ENCODE measurements around the gene FBXO22.
A peak's percentile ranks its signal among the peaks of the same experiment; 100 is the strongest.

The FBXO22 gene

DNA sequence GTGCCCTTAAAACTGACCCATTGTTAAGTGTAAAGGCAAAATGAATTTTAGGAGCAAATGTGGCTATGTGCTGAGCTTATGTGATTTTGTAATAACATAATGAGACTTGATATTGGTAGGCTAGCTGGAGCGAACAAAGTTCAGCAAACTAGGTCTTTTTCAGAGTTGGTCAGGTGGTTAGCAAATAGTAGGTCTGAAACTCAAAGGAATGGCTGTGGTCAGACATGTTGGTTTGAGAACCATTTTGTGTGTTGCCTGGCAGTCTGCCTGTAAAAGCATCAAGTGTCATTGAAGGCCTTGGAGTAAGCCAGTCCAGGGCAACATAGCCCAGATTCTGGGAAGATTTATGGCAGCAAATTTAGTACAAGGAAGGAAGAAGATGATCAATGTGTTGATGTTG is 16.4 kb downstream of the FBXO22 start:
- TF ChIP-seq RAD21 (IDR thresholded peaks at IDR 0.05; ENCODE audit: low read depth) (no peak), YY1 (IDR thresholded peaks at IDR 0.05; ENCODE audit: low read depth) (no peak), CREB1 (IDR thresholded peaks at IDR 0.05; ENCODE audit: low read depth) (no peak), EGR1 (IDR thresholded peaks at IDR 0.05) (no peak), EP300 (IDR thresholded peaks at IDR 0.05; ENCODE audit: borderline replicate concordance) (no peak), NFIC (IDR thresholded peaks at IDR 0.05) (no peak), FOXM1 (IDR thresholded peaks at IDR 0.05; ENCODE audit: borderline replicate concordance, low read depth) (no peak), TAF1 (IDR thresholded peaks at IDR 0.05; ENCODE audit: low read depth) (no peak), ZBTB7A (IDR thresholded peaks at IDR 0.05; ENCODE audit: low read depth) (no peak), TEAD4 (IDR thresholded peaks at IDR 0.05) (no peak), TCF12 (IDR thresholded peaks at IDR 0.05; ENCODE audit: low read depth) (no peak)
- TF ChIP-seq, protein P1, sequence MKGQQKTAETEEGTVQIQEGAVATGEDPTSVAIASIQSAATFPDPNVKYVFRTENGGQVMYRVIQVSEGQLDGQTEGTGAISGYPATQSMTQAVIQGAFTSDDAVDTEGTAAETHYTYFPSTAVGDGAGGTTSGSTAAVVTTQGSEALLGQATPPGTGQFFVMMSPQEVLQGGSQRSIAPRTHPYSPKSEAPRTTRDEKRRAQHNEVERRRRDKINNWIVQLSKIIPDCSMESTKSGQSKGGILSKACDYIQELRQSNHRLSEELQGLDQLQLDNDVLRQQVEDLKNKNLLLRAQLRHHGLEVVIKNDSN (IDR thresholded peaks at IDR 0.05) = no peak
- TF ChIP-seq, protein P2, sequence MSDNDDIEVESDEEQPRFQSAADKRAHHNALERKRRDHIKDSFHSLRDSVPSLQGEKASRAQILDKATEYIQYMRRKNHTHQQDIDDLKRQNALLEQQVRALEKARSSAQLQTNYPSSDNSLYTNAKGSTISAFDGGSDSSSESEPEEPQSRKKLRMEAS (IDR thresholded peaks at IDR 0.05) = no peak
- TF ChIP-seq, protein P3, sequence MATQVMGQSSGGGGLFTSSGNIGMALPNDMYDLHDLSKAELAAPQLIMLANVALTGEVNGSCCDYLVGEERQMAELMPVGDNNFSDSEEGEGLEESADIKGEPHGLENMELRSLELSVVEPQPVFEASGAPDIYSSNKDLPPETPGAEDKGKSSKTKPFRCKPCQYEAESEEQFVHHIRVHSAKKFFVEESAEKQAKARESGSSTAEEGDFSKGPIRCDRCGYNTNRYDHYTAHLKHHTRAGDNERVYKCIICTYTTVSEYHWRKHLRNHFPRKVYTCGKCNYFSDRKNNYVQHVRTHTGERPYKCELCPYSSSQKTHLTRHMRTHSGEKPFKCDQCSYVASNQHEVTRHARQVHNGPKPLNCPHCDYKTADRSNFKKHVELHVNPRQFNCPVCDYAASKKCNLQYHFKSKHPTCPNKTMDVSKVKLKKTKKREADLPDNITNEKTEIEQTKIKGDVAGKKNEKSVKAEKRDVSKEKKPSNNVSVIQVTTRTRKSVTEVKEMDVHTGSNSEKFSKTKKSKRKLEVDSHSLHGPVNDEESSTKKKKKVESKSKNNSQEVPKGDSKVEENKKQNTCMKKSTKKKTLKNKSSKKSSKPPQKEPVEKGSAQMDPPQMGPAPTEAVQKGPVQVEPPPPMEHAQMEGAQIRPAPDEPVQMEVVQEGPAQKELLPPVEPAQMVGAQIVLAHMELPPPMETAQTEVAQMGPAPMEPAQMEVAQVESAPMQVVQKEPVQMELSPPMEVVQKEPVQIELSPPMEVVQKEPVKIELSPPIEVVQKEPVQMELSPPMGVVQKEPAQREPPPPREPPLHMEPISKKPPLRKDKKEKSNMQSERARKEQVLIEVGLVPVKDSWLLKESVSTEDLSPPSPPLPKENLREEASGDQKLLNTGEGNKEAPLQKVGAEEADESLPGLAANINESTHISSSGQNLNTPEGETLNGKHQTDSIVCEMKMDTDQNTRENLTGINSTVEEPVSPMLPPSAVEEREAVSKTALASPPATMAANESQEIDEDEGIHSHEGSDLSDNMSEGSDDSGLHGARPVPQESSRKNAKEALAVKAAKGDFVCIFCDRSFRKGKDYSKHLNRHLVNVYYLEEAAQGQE (IDR thresholded peaks at IDR 0.05; ENCODE audit: low read depth) = no peak

DNA sequence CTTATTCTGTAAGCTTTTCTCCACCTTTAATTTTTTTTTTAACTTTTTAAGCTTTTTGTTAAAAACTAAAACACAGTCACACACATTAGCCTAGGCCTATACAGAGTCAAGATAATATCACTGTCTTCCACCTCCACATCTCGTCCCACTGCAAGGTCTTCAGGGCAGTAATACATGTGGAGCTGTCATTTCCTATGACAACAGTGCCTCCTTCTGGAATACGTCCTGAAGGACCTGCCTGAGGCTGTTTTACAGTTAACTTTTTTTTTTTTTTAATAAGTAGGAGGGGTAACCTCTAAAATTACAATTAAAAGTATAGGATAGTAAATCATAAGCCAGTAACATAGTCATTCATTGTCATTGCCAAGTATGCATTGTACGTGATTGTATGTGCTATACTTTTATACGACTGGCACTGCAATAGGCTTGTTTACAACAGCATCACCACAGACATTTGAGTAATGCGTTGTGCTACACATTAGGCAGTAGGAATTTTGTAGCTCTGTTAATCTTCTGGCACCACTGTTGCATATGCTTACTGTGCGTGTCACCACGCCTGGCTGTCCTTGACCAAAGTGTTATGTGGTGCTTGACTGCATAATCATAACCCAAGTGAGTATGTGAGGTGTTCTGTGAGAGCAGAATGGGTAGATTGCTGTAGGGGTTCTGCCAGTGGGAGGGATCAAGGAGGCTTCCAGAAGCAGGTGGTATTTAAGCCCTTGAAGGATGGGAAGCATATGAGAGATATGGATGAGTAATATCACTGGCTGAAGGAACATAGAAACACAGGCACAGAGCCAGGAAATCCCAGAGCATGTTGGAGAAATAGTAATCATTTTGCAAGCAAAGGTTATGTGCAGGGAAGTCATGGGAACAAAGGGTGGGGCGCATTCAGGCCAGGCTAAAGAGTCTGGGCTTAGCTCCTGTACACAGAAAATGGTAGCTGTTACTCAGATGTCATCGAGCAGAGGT is 18.3 kb downstream of the FBXO22 start:
- TF ChIP-seq RAD21 (IDR thresholded peaks at IDR 0.05; ENCODE audit: low read depth) = peak; percentile 67
- TF ChIP-seq ZBTB7A (IDR thresholded peaks at IDR 0.05; ENCODE audit: low read depth) = no peak
- TF ChIP-seq EGR1 (IDR thresholded peaks at IDR 0.05) = no peak
- no peak for TF ChIP-seq TEAD4 (IDR thresholded peaks at IDR 0.05)
- TF ChIP-seq, protein P2 (IDR thresholded peaks at IDR 0.05) = no peak
- TF ChIP-seq, protein P1 (IDR thresholded peaks at IDR 0.05) = no peak

DNA sequence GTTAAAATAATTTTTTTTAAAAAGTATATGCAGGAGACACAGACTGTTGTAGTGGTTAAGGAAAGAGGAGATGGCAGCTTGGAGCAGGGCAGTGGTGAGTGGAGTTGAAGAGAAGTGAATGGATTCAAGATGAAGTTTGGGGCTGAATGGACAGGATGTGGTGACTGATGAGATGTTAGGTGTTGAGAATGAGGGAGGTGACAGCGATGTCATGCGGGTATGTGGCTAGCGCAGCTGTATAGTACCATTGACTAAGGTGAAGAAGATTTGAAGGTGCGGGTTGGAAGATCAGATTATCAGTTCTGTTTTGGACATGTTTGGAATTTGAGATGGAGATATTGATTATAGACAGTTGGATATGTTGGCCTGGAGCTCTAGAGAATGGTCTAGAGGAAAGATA is 20.1 kb downstream of the FBXO22 start:
- TF ChIP-seq YY1 (IDR thresholded peaks at IDR 0.05; ENCODE audit: low read depth) = no peak
- TF ChIP-seq ZBTB7A (IDR thresholded peaks at IDR 0.05; ENCODE audit: low read depth) = no peak

DNA sequence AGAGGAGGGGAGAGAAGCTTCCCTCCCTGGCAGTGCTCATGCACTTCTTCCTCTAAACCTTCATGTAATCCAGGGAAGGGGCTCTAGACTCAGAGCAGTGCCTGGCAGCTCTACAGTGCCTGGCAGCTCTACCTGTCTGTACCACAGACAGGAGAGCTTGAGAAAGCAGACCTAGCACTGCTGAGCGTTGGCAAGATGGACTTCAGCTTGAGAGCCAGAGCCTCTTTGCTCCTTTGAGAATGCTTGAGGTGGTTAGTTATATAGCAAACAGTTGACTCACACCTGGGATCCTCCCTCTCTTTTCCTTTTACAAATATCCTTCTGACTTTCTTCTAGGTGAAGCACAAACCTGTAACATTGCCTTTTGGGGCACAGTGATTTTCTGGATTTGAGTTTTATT is 20.9 kb downstream of the FBXO22 start:
- TF ChIP-seq NFIC (IDR thresholded peaks at IDR 0.05) (no peak), EGR1 (IDR thresholded peaks at IDR 0.05) (no peak), TEAD4 (IDR thresholded peaks at IDR 0.05) (no peak), FOXM1 (IDR thresholded peaks at IDR 0.05; ENCODE audit: borderline replicate concordance, low read depth) (no peak), YY1 (IDR thresholded peaks at IDR 0.05; ENCODE audit: low read depth) (no peak), CREB1 (IDR thresholded peaks at IDR 0.05; ENCODE audit: low read depth) (no peak), TAF1 (IDR thresholded peaks at IDR 0.05; ENCODE audit: low read depth) (no peak), CEBPB (IDR thresholded peaks at IDR 0.05) (no peak), RAD21 (IDR thresholded peaks at IDR 0.05; ENCODE audit: low read depth) (no peak), ZBTB7A (IDR thresholded peaks at IDR 0.05; ENCODE audit: low read depth) (no peak), EP300 (IDR thresholded peaks at IDR 0.05; ENCODE audit: borderline replicate concordance) (no peak), TCF12 (IDR thresholded peaks at IDR 0.05; ENCODE audit: low read depth) (no peak)
- TF ChIP-seq, protein P1 (IDR thresholded peaks at IDR 0.05) = no peak
- TF ChIP-seq, protein P2 (IDR thresholded peaks at IDR 0.05) = no peak
- TF ChIP-seq, protein P3 (IDR thresholded peaks at IDR 0.05; ENCODE audit: low read depth) = no peak

DNA sequence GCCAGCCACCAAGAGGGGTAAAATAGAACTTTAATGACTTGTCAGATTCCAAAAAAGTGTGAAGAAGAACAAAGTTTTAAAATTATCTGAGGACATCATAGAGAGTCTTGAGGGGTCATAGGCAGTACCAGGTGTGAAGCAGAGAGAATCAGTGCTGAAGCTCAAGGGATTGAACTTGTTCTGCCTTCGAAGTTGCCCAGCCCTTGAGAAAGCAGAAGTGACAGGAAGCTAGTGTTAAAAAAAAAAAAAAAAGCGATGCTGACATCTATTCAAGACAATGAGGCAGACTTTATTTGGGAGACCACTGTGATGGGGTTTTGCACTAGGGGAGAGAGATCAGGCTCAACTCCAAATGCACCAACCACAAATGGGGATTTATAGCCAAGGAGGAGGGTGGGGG is 21.8 kb downstream of the FBXO22 start:
- TF ChIP-seq CEBPB (IDR thresholded peaks at IDR 0.05) (no peak), YY1 (IDR thresholded peaks at IDR 0.05; ENCODE audit: low read depth) (no peak), EP300 (IDR thresholded peaks at IDR 0.05; ENCODE audit: borderline replicate concordance) (no peak), TAF1 (IDR thresholded peaks at IDR 0.05; ENCODE audit: low read depth) (no peak), FOXM1 (IDR thresholded peaks at IDR 0.05; ENCODE audit: borderline replicate concordance, low read depth) (no peak), TCF12 (IDR thresholded peaks at IDR 0.05; ENCODE audit: low read depth) (no peak), CREB1 (IDR thresholded peaks at IDR 0.05; ENCODE audit: low read depth) (no peak), EGR1 (IDR thresholded peaks at IDR 0.05) (no peak), TEAD4 (IDR thresholded peaks at IDR 0.05) (no peak), NFIC (IDR thresholded peaks at IDR 0.05) (no peak), RAD21 (IDR thresholded peaks at IDR 0.05; ENCODE audit: low read depth) (no peak), ZBTB7A (IDR thresholded peaks at IDR 0.05; ENCODE audit: low read depth) (no peak)
- TF ChIP-seq, protein P1 (IDR thresholded peaks at IDR 0.05) = no peak
- TF ChIP-seq, protein P2 (IDR thresholded peaks at IDR 0.05) = no peak
- TF ChIP-seq, protein P3 (IDR thresholded peaks at IDR 0.05; ENCODE audit: low read depth) = no peak
